ENCODE results near the gene EFCAB5.
"Not testable (repeated sequence)": the region's sequence is repeated elsewhere in the genome, so short reads cannot be mapped to it uniquely, and the experiment has no call there.

The EFCAB5 gene

GRCh38 chr17:29931231-29931932 lies 10.1 kb upstream of the EFCAB5 start:
- FAIRE-seq, result peak; percentile 94

GRCh38 chr17:29933379-29933778 lies 8.1 kb upstream of the EFCAB5 start:
- DNase-seq (ENCODE audit: extremely low spot score, insufficient read length, low read depth), result no peak
- no peak for FAIRE-seq

More at GRCh38 chr17:29931231-29931932, 10.1 kb upstream of the EFCAB5 start:
- DNase-seq (ENCODE audit: extremely low spot score, insufficient read length, low read depth), result peak; percentile 15

DNA sequence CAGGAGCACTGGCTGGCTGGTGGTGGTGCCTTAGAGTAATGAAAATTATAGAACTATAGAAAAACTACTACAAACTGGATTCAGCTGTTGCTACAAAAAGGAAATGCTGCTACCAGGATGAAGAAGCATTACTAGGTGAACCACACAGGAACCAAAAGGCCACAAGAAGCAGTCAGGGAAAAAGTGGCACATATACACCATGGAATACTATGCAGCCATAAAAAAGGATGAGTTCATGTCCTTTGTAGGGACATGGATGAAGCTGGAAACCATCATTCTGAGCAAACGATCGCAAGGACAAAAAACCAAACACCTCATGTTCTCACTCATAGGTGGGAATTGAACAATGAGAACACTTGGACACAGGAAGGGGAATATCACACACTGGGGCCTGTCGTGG lies 5.5 kb upstream of the EFCAB5 start:
- not testable (repeated sequence) for DNase-seq (ENCODE audit: extremely low spot score, insufficient read length, low read depth); FAIRE-seq

GRCh38 chr17:29936724-29937123 lies 4.7 kb upstream of the EFCAB5 start:
- DNase-seq (ENCODE audit: extremely low spot score, insufficient read length, low read depth) (no peak), FAIRE-seq (no peak)

GRCh38 chr17:29945281-29945680 lies 3.8 kb downstream of the EFCAB5 start:
- FAIRE-seq, result no peak
- DNase-seq (ENCODE audit: extremely low spot score, insufficient read length, low read depth), result no peak

GRCh38 chr17:29948448-29949215 lies 7.2 kb downstream of the EFCAB5 start:
- FAIRE-seq (no peak), DNase-seq (ENCODE audit: extremely low spot score, insufficient read length, low read depth) (no peak)

GRCh38 chr17:29949696-29950095 lies 8.3 kb downstream of the EFCAB5 start:
- no peak for FAIRE-seq

DNA sequence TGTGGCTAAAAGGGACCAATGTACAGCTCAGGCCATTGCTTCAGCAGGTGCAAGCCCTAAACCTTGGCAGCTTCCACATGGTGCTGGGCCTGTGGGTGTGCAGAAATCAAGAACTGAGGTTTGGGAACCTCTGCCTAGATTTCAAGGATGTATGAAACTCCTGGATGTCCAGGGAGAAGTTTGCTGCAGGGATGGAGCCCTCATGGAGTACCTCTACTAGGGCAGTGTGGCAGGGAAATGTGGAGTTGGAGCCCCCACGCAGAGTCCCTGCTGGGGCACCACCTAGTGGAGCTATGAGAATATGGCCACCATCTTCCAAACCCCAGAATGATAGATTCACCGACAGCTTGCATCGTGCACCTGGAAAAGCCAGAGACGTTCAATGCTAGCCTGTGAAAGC lies 13.0 kb downstream of the EFCAB5 start:
- FAIRE-seq, result no peak
- DNase-seq (ENCODE audit: extremely low spot score, insufficient read length, low read depth), result no peak

More at GRCh38 chr17:29949696-29950095, 8.3 kb downstream of the EFCAB5 start:
- DNase-seq (ENCODE audit: extremely low spot score, insufficient read length, low read depth), result no peak

GRCh38 chr17:29956225-29956624 lies 14.8 kb downstream of the EFCAB5 start:
- DNase-seq (ENCODE audit: extremely low spot score, insufficient read length, low read depth) (no peak), FAIRE-seq (no peak)

- not testable (repeated sequence) for FAIRE-seq; DNase-seq (ENCODE audit: extremely low spot score, insufficient read length, low read depth)
These were observed 16.1 kb downstream of the EFCAB5 start for GRCh38 chr17:29957488-29957887.

GRCh38 chr17:29958947-29959657 lies 17.7 kb downstream of the EFCAB5 start:
- DNase-seq (ENCODE audit: extremely low spot score, insufficient read length, low read depth) (no peak), FAIRE-seq (no peak)

GRCh38 chr17:29959658-29960337 lies 18.4 kb downstream of the EFCAB5 start:
- DNase-seq (ENCODE audit: extremely low spot score, insufficient read length, low read depth) (no peak), FAIRE-seq (no peak)

GRCh38 chr17:29962656-29963055 lies 21.2 kb downstream of the EFCAB5 start:
- FAIRE-seq, result no peak

GRCh38 chr17:29968271-29968670 lies 26.8 kb downstream of the EFCAB5 start:
- FAIRE-seq, result no peak
- no peak for DNase-seq (ENCODE audit: extremely low spot score, insufficient read length, low read depth)

More at GRCh38 chr17:29962656-29963055, 21.2 kb downstream of the EFCAB5 start:
- DNase-seq (ENCODE audit: extremely low spot score, insufficient read length, low read depth), result no peak

GRCh38 chr17:29972277-29972676 lies 30.8 kb downstream of the EFCAB5 start:
- no peak for DNase-seq (ENCODE audit: extremely low spot score, insufficient read length, low read depth)
- no peak for FAIRE-seq

DNA sequence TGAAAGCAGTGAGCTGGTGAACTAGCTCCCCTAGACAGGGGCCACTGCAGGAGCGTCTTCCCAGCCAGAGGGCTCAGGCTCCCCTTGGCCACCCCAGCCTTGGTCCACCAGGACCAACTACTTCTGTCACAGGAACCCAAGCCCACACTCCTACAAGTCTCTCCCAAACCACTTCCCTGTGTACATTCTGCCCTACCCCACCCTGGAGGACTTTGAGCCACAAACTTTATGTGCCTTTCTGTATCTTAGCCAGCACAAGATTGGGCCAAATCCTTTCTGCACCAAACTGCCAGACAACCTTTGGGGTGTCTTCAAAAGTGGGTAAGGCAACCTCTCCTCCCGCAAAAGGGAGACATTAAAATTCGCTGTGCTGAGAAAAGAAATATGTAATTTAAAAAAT lies 31.6 kb downstream of the EFCAB5 start:
- FAIRE-seq, result no peak
- no peak for DNase-seq (ENCODE audit: extremely low spot score, insufficient read length, low read depth)

DNA sequence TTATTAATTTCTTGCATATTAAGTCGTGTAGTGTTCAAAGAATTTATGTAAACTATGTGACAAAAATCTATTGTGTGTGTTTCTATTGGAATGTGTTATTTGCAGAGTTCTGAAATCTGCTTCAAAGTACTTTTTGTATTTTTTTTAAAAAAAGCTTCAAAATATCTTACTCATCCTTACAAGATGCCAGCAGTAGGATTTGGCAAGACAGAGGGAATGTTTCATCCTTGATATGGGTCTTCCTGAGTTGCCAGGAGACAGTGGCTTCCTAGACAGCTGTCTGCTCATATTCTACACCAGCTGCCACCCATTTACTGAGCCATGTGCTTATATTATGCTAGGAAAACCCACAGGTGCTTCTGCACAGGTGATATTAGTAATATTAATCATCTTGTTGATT lies 36.4 kb downstream of the EFCAB5 start:
- DNase-seq (ENCODE audit: extremely low spot score, insufficient read length, low read depth) (no peak), FAIRE-seq (no peak)

- DNase-seq (ENCODE audit: extremely low spot score, insufficient read length, low read depth) (no peak), FAIRE-seq (no peak)
These were observed 38.8 kb downstream of the EFCAB5 start for GRCh38 chr17:29980261-29980660.

DNA sequence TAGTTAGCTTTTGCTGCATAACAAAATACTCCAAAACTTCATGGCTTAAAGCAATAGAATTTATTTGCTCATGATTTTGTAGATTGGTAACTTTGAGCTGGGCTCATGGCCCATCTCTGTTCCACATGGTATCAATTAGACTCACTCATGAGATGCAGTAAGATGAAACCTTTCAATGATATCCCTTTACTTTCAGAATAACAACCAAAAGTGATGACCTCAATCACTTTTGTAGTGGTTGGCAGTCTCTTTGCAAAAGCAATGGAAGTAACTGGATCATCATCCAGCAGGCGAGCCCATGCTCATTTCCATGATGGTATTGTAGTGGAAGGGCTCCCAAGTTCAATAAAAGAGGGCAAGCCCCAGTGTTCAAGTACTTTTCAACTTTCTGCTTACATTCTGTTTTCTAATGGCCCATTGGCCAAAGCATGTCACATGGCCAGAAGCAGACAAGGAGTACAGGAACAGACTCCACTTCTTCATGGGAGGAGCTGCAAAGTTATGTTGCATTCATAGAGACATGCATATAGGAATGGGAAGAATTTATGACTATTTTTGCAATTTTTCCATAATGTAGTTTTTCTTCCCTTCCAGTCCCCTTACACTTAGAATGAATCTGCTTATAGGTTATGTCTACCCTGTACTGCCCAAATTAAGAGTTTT lies 41.7 kb downstream of the EFCAB5 start:
- DNase-seq (ENCODE audit: extremely low spot score, insufficient read length, low read depth) (no peak), FAIRE-seq (no peak)

GRCh38 chr17:29996458-29996857 lies 55.0 kb downstream of the EFCAB5 start:
- no peak for DNase-seq (ENCODE audit: extremely low spot score, insufficient read length, low read depth)
- FAIRE-seq, result no peak
